ENCODE data around the gene CNTD1. TPM values are rescaled to one million over a fixed set of nuclear protein-coding genes. Genes with fewer than 3 reads are reported as not detected.

The CNTD1 gene
- total RNA-seq, 1 donor from 2014 or later: 0.46 TPM

GRCh38 chr17:42804918-42805367, 6.3 kb downstream of the CNTD1 start:
- TF ChIP-seq CTCF (conservative IDR thresholded peaks at IDR 0.05): no peak
- peaks cover 4% of the 10 kb centered on the region for H3K36me3 Mint-ChIP-seq
- H3K4me3 Mint-ChIP-seq: no peak overlapping the region
- no peak for DNase-seq (ENCODE audit: extremely low spot score, unreplicated experiment)
- peaks cover 12% of the 10 kb centered on the region for H3K27me3 Mint-ChIP-seq
- peak overlapping the region; percentile 58 for H3K27ac Mint-ChIP-seq
- peaks cover 10% of the 10 kb centered on the region for H3K4me1 Mint-ChIP-seq (ENCODE audit: unreplicated experiment)
- no peaks in the 10 kb centered on the region for H3K9me3 Mint-ChIP-seq

GRCh38 chr17:42806249-42806648, 7.6 kb downstream of the CNTD1 start:
- Mint-ChIP-seq H3K9me3 (no peaks in the 10 kb centered on the region), H3K36me3 (peaks cover 6% of the 10 kb centered on the region), H3K27ac (no peak overlapping the region), H3K4me1 (ENCODE audit: unreplicated experiment) (peaks cover 10% of the 10 kb centered on the region), H3K4me3 (no peak overlapping the region), H3K27me3 (peaks cover 4% of the 10 kb centered on the region)
- no peak for TF ChIP-seq CTCF (conservative IDR thresholded peaks at IDR 0.05)
- no peak for DNase-seq (ENCODE audit: extremely low spot score, unreplicated experiment)

- Mint-ChIP-seq H3K9me3 (no peaks in the 10 kb centered on the region), H3K27me3 (no peaks in the 10 kb centered on the region), H3K27ac (no peak overlapping the region), H3K4me3 (no peak overlapping the region), H3K36me3 (peaks cover 12% of the 10 kb centered on the region), H3K4me1 (ENCODE audit: unreplicated experiment) (peaks cover 10% of the 10 kb centered on the region)
- DNase-seq (ENCODE audit: extremely low spot score, unreplicated experiment): no peak
- TF ChIP-seq CTCF (conservative IDR thresholded peaks at IDR 0.05): no peak
These were observed 10.6 kb downstream of the CNTD1 start for GRCh38 chr17:42809250-42809649.

GRCh38 chr17:42814633-42815399, 16.2 kb downstream of the CNTD1 start:
- no peak overlapping the region for H3K27ac Mint-ChIP-seq

GRCh38 chr17:42817866-42818265, 19.2 kb downstream of the CNTD1 start:
- Mint-ChIP-seq H3K36me3 (peaks cover 22% of the 10 kb centered on the region), H3K27me3 (no peaks in the 10 kb centered on the region), H3K27ac (no peak overlapping the region), H3K4me3 (no peak overlapping the region), H3K9me3 (no peaks in the 10 kb centered on the region), H3K4me1 (ENCODE audit: unreplicated experiment) (no peaks in the 10 kb centered on the region)
- DNase-seq (ENCODE audit: extremely low spot score, unreplicated experiment): no peak
- TF ChIP-seq CTCF (conservative IDR thresholded peaks at IDR 0.05): no peak

More at GRCh38 chr17:42814633-42815399, 16.2 kb downstream of the CNTD1 start:
- no peaks in the 10 kb centered on the region for H3K4me1 Mint-ChIP-seq (ENCODE audit: unreplicated experiment)
- no peak overlapping the region for H3K4me3 Mint-ChIP-seq
- no peak for TF ChIP-seq CTCF (conservative IDR thresholded peaks at IDR 0.05)
- DNase-seq (ENCODE audit: extremely low spot score, unreplicated experiment): no peak
- peaks cover 22% of the 10 kb centered on the region for H3K36me3 Mint-ChIP-seq
- H3K27me3 Mint-ChIP-seq: no peaks in the 10 kb centered on the region
- H3K9me3 Mint-ChIP-seq: no peaks in the 10 kb centered on the region
